ENCODE data around the gene MOB4.
"Not testable (repeated sequence)": the region's sequence is repeated elsewhere in the genome, so short reads cannot be mapped to it uniquely, and the experiment has no call there.

Gene MOB4

GRCh38 chr2:197576631-197577030, 60.8 kb downstream of the MOB4 start:
- H3K9ac ChIP-seq = no peak overlapping the region
- no peak overlapping the region for H3K27ac ChIP-seq
- no peak overlapping the region for H3K4me2 ChIP-seq
- no peaks in the 10 kb centered on the region for H4K20me1 ChIP-seq (ENCODE audit: insufficient read depth)
- H3K4me1 ChIP-seq (ENCODE audit: low read depth, poor library complexity, severe bottlenecking) = peaks cover 9% of the 10 kb centered on the region
- no peaks in the 10 kb centered on the region for H3K36me3 ChIP-seq (ENCODE audit: insufficient read depth)
- no peaks in the 10 kb centered on the region for H3K79me2 ChIP-seq (ENCODE audit: insufficient read depth, low read depth)
- H3K27me3 ChIP-seq (ENCODE audit: insufficient read depth, low read depth) = no peaks in the 10 kb centered on the region
- H2AFZ ChIP-seq (ENCODE audit: low read depth) = no peak overlapping the region
- H3K4me3 ChIP-seq (IDR thresholded peaks at IDR 0.05; ENCODE audit: insufficient read depth, low read depth, low read length) = no peak overlapping the region
- no peak for TF ChIP-seq CTCF (conservative IDR thresholded peaks at IDR 0.05; ENCODE audit: low read depth, low read length)

- H3K36me3 ChIP-seq (ENCODE audit: insufficient read depth) = no peaks in the 10 kb centered on the region
- H3K4me1 ChIP-seq (ENCODE audit: low read depth, poor library complexity, severe bottlenecking) = peaks cover 9% of the 10 kb centered on the region
- no peak overlapping the region for H3K4me2 ChIP-seq
- H3K27me3 ChIP-seq (ENCODE audit: insufficient read depth, low read depth) = no peaks in the 10 kb centered on the region
- H3K4me3 ChIP-seq (IDR thresholded peaks at IDR 0.05; ENCODE audit: insufficient read depth, low read depth, low read length) = no peak overlapping the region
- H3K9ac ChIP-seq = no peak overlapping the region
- TF ChIP-seq CTCF (conservative IDR thresholded peaks at IDR 0.05; ENCODE audit: low read depth, low read length) = no peak
- no peak overlapping the region for H2AFZ ChIP-seq (ENCODE audit: low read depth)
- H3K79me2 ChIP-seq (ENCODE audit: insufficient read depth, low read depth) = no peaks in the 10 kb centered on the region
- no peak overlapping the region for H3K27ac ChIP-seq
- H4K20me1 ChIP-seq (ENCODE audit: insufficient read depth) = no peaks in the 10 kb centered on the region
Measured at GRCh38 chr2:197577446-197577845, 61.6 kb downstream of the MOB4 start.

- not testable (repeated sequence) for H3K4me2 ChIP-seq; H4K20me1 ChIP-seq (ENCODE audit: insufficient read depth); H3K27ac ChIP-seq; H3K9ac ChIP-seq; H2AFZ ChIP-seq (ENCODE audit: low read depth); H3K4me3 ChIP-seq (IDR thresholded peaks at IDR 0.05; ENCODE audit: insufficient read depth, low read depth, low read length); H3K4me1 ChIP-seq (ENCODE audit: low read depth, poor library complexity, severe bottlenecking); H3K36me3 ChIP-seq (ENCODE audit: insufficient read depth); H3K79me2 ChIP-seq (ENCODE audit: insufficient read depth, low read depth); H3K27me3 ChIP-seq (ENCODE audit: insufficient read depth, low read depth)
Measured at GRCh38 chr2:197578294-197578693, 62.4 kb downstream of the MOB4 start.

- H3K27ac ChIP-seq = not testable (repeated sequence)
Measured at GRCh38 chr2:197580166-197580565, 64.3 kb downstream of the MOB4 start.

GRCh38 chr2:197587255-197587654, 71.4 kb downstream of the MOB4 start:
- not testable (repeated sequence) for H4K20me1 ChIP-seq (ENCODE audit: insufficient read depth); H3K9ac ChIP-seq; H3K36me3 ChIP-seq (ENCODE audit: insufficient read depth); H2AFZ ChIP-seq (ENCODE audit: low read depth); H3K27ac ChIP-seq; H3K4me1 ChIP-seq (ENCODE audit: low read depth, poor library complexity, severe bottlenecking); H3K4me3 ChIP-seq (IDR thresholded peaks at IDR 0.05; ENCODE audit: insufficient read depth, low read depth, low read length); H3K27me3 ChIP-seq (ENCODE audit: insufficient read depth, low read depth); H3K4me2 ChIP-seq; H3K79me2 ChIP-seq (ENCODE audit: insufficient read depth, low read depth)

More at GRCh38 chr2:197580166-197580565, 64.3 kb downstream of the MOB4 start:
- not testable (repeated sequence) for H3K36me3 ChIP-seq (ENCODE audit: insufficient read depth); H3K4me1 ChIP-seq (ENCODE audit: low read depth, poor library complexity, severe bottlenecking); H3K4me3 ChIP-seq (IDR thresholded peaks at IDR 0.05; ENCODE audit: insufficient read depth, low read depth, low read length); H2AFZ ChIP-seq (ENCODE audit: low read depth); H3K79me2 ChIP-seq (ENCODE audit: insufficient read depth, low read depth); H3K27me3 ChIP-seq (ENCODE audit: insufficient read depth, low read depth); H3K4me2 ChIP-seq; H3K9ac ChIP-seq; H4K20me1 ChIP-seq (ENCODE audit: insufficient read depth)

GRCh38 chr2:197591339-197592072, 75.6 kb downstream of the MOB4 start:
- Histone ChIP-seq H4K20me1 (ENCODE audit: insufficient read depth) (no peaks in the 10 kb centered on the region), H3K27ac (no peak overlapping the region), H3K36me3 (ENCODE audit: insufficient read depth) (no peaks in the 10 kb centered on the region), H3K27me3 (ENCODE audit: insufficient read depth, low read depth) (no peaks in the 10 kb centered on the region), H3K4me3 (IDR thresholded peaks at IDR 0.05; ENCODE audit: insufficient read depth, low read depth, low read length) (no peak overlapping the region), H3K4me2 (no peak overlapping the region), H3K9ac (no peak overlapping the region), H2AFZ (ENCODE audit: low read depth) (no peak overlapping the region), H3K79me2 (ENCODE audit: insufficient read depth, low read depth) (no peaks in the 10 kb centered on the region), H3K4me1 (ENCODE audit: low read depth, poor library complexity, severe bottlenecking) (no peaks in the 10 kb centered on the region)
- no peak for TF ChIP-seq CTCF (conservative IDR thresholded peaks at IDR 0.05; ENCODE audit: low read depth, low read length)
